ENCODE results near the gene YBX3. TPM values are rescaled to one million over a fixed set of nuclear protein-coding genes. Genes with fewer than 3 reads are reported as not detected.

Gene YBX3
- total and polyA plus RNA-seq, 4 donors = 277 to 602 (median 360) TPM

DNA sequence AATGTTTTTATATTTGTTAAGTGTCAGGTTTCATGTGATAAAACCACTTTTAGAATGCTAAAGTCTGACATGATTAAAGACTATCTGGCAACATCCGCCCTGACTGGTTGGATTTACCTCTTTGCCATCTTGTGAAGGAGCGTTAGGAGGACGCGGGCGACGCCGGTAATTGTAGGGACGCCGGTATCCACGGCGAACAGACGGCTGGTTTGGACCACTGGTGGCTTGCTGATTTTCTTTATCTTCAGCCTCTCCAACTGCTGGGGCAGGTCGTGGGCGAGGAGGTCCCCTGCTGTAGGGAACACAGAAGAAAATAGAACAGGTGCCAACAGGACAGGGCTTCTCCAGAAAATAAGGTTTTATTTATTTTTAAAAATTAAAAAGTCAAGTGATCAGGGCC lies 21.3 kb downstream of the YBX3 start:
- 91 to 94% methylated on average over 14 of the region's 14 CpGs for WGBS, 2 donors
- intact Hi-C loops (cut with DNase I) = no loop called here

DNA sequence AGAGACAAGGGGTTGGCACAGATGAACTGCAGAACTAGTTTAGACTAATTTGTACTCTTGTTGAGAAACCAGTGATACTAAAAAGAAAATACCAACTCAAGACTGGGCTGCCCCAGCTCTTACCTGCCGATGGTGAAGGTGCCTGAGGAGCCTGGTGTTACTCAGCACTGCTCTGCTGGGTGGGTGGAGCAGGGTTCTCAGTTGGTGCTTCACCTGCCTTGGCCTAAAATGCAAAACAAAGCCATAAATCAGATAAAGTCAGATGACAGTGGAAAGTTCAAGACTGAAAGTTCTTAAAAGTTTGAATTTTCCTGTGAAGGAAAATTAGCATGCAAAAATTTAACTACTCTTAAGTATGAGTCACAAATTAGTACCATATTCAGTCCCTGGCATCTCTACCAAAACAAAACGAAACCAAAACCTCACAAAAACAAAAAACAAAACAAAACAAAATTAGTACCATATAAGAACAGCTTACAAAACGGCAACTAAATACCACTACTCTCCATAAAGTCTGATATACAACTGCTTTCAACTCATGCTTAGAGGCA lies 21.9 kb downstream of the YBX3 start:
- no peak for ATAC-seq (ENCODE audit: low FRiP score)
- Histone ChIP-seq H3K27ac (ENCODE audit: low read depth in 1 of 2, low read length in 2 of 2) (no peak overlapping the region), H3K9me3 (ENCODE audit: control insufficient read depth, low read length) (no peaks in the 10 kb centered on the region), H3K27me3 (ENCODE audit: control insufficient read depth in 1 of 2, insufficient read depth in 2 of 2, low read length in 1 of 2) (no peaks in the 10 kb centered on the region), H3K4me3 (ENCODE audit: low read length in 2 of 2) (no peak overlapping the region), H3K4me1 (ENCODE audit: control insufficient read depth in 1 of 2, insufficient read depth in 2 of 2, low read length in 2 of 2) (peaks cover 0 to 3% of the 10 kb centered on the region in 2 donors), H3K36me3 (ENCODE audit: control insufficient read depth in 1 of 2, insufficient read depth in 2 of 2, low read length in 1 of 2) (peaks cover 5 to 10% of the 10 kb centered on the region in 2 donors)
- intact Hi-C loops (cut with DNase I) = no loop called here
- no peak for DNase-seq
- 73 to 75% methylated on average over 3 of the region's 3 CpGs for WGBS, 2 donors

More for the DNA sequence above, 21.3 kb downstream of the YBX3 start:
- Histone ChIP-seq H3K36me3 (ENCODE audit: control insufficient read depth in 1 of 2, insufficient read depth in 2 of 2, low read length in 1 of 2) (peaks cover 5 to 10% of the 10 kb centered on the region in 2 donors), H3K4me1 (ENCODE audit: control insufficient read depth in 1 of 2, insufficient read depth in 2 of 2, low read length in 2 of 2) (peaks cover 0 to 3% of the 10 kb centered on the region in 2 donors), H3K4me3 (ENCODE audit: low read length in 2 of 2) (no peak overlapping the region), H3K27me3 (ENCODE audit: control insufficient read depth in 1 of 2, insufficient read depth in 2 of 2, low read length in 1 of 2) (no peaks in the 10 kb centered on the region), H3K27ac (ENCODE audit: low read depth in 1 of 2, low read length in 2 of 2) (no peak overlapping the region), H3K9me3 (ENCODE audit: control insufficient read depth, low read length) (no peaks in the 10 kb centered on the region)
- ATAC-seq (ENCODE audit: low FRiP score) (no peak), DNase-seq (no peak)

DNA sequence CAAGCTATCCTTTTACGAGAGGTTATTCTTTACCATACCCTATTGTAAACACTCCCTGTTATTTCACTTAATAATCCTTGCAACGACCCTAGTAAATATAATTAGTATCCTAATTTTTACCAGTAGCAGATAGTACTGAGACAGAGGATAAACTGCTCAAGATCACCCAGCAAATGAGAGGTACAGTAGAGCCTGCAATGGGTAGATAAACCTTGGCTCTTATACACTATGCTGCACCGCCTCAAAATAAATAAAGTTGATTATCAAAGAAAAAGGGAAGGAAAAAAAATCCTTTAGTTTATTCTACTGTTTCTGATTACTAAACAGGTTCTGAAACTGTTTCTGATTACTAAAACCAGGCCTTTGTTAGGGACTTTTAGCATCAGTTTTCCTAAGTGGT lies 22.5 kb downstream of the YBX3 start:
- Histone ChIP-seq H3K27ac (ENCODE audit: low read depth in 1 of 2, low read length in 2 of 2) (no peak overlapping the region), H3K4me3 (ENCODE audit: low read length in 2 of 2) (no peak overlapping the region), H3K27me3 (ENCODE audit: control insufficient read depth in 1 of 2, insufficient read depth in 2 of 2, low read length in 1 of 2) (no peaks in the 10 kb centered on the region), H3K9me3 (ENCODE audit: control insufficient read depth, low read length) (no peaks in the 10 kb centered on the region), H3K36me3 (ENCODE audit: control insufficient read depth in 1 of 2, insufficient read depth in 2 of 2, low read length in 1 of 2) (peaks cover 5 to 10% of the 10 kb centered on the region in 2 donors), H3K4me1 (ENCODE audit: control insufficient read depth in 1 of 2, insufficient read depth in 2 of 2, low read length in 2 of 2) (no peaks in the 10 kb centered on the region)
- intact Hi-C loops (cut with DNase I) = no loop called here
- DNase-seq (no peak), ATAC-seq (ENCODE audit: low FRiP score) (no peak)
- WGBS, 2 donors = 84 to 85% methylated on average over 3 of the region's 3 CpGs

DNA sequence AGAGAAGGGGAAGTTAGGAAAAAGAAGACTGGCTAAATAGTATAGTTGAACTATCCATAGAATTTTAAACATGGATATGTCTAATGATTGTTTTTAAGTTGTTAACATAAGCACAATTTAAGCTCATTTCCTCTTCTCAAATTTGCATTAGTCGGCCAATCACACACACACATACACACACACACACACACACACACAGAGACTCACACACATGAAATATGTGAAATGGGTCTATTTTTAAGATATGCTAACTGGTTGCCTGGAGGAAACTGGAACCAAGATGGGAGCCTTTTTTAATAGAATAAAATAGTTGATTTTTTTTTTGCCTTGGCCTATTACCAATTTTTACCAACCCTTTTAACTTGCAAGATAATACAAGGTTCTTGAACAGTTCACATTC lies 25.3 kb downstream of the YBX3 start:
- no peak for ATAC-seq (ENCODE audit: low FRiP score)
- intact Hi-C loops (cut with DNase I) = no loop called here
- H3K9me3 ChIP-seq (ENCODE audit: control insufficient read depth, low read length) = no peaks in the 10 kb centered on the region
- no peaks in the 10 kb centered on the region for H3K4me1 ChIP-seq (ENCODE audit: control insufficient read depth in 1 of 2, insufficient read depth in 2 of 2, low read length in 2 of 2)
- no peaks in the 10 kb centered on the region for H3K27me3 ChIP-seq (ENCODE audit: control insufficient read depth in 1 of 2, insufficient read depth in 2 of 2, low read length in 1 of 2)
- no peak overlapping the region for H3K4me3 ChIP-seq (ENCODE audit: low read length in 2 of 2)
- H3K36me3 ChIP-seq (ENCODE audit: control insufficient read depth in 1 of 2, insufficient read depth in 2 of 2, low read length in 1 of 2) = peaks cover 2 to 10% of the 10 kb centered on the region in 2 donors
- no peak overlapping the region for H3K27ac ChIP-seq (ENCODE audit: low read depth in 1 of 2, low read length in 2 of 2)
- no peak for DNase-seq
- WGBS, 2 donors = 95 to 96% methylated on average over 1 of the region's 1 CpG

DNA sequence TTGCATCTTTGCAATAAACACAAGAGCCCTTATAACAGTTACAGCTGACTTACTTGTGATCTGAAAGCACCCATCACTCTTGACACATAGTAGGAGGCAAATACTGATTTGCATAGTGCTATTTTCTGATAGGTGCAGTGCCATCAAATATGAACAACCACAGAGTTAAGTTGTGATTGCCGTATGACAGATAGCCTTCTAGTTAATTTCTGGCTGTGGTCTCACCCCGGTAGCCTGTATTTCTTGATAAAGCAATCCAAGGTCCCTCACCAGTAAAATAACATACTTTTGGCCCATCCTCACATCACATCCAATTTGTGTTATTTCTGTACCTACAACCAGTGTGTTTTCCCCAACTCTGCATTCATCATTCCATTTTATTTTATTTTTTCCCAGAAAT lies 26.0 kb downstream of the YBX3 start:
- ATAC-seq (ENCODE audit: low FRiP score) = no peak
- Histone ChIP-seq H3K36me3 (ENCODE audit: control insufficient read depth in 1 of 2, insufficient read depth in 2 of 2, low read length in 1 of 2) (peaks cover 2 to 12% of the 10 kb centered on the region in 2 donors), H3K9me3 (ENCODE audit: control insufficient read depth, low read length) (no peaks in the 10 kb centered on the region)

DNA sequence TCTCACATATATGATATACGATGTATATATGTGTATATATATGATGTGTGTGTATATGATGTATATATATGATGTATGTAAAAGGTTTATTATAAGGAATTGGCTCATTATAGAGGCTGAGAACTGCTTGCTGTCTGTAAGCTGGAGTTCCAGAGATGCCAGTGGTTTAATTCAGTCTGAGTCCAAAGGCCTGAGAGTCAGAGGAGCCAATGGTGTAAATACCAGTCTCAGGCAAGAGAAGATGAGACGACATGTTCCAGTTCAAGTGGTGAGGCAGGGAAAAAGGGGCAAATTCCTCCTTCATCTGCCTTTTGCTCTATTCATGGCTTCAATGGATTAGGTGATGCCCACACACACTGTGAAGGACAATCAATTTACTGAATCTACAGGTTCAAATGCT lies 32.2 kb downstream of the YBX3 start:
- H3K36me3 ChIP-seq (ENCODE audit: control insufficient read depth in 1 of 2, insufficient read depth in 2 of 2, low read length in 1 of 2) = peaks cover 0 to 3% of the 10 kb centered on the region in 2 donors
- H3K27me3 ChIP-seq (ENCODE audit: control insufficient read depth in 1 of 2, insufficient read depth in 2 of 2, low read length in 1 of 2) = no peaks in the 10 kb centered on the region
- DNase-seq = no peak
- no peak overlapping the region for H3K27ac ChIP-seq (ENCODE audit: low read depth in 1 of 2, low read length in 2 of 2)
- 96% methylated on average over 2 of the region's 2 CpGs for WGBS, 2 donors
- ATAC-seq (ENCODE audit: low FRiP score) = no peak
- intact Hi-C loops (cut with DNase I) = no loop called here
- H3K9me3 ChIP-seq (ENCODE audit: control insufficient read depth, low read length) = no peaks in the 10 kb centered on the region
- H3K4me3 ChIP-seq (ENCODE audit: low read length in 2 of 2) = no peak overlapping the region
- no peaks in the 10 kb centered on the region for H3K4me1 ChIP-seq (ENCODE audit: control insufficient read depth in 1 of 2, insufficient read depth in 2 of 2, low read length in 2 of 2)

More for the DNA sequence above, 26.0 kb downstream of the YBX3 start:
- H3K27ac ChIP-seq (ENCODE audit: low read depth in 1 of 2, low read length in 2 of 2) = no peak overlapping the region
- WGBS, 2 donors = 93 to 94% methylated on average over 2 of the region's 2 CpGs
- no peak overlapping the region for H3K4me3 ChIP-seq (ENCODE audit: low read length in 2 of 2)
- intact Hi-C loops (cut with DNase I) = no loop called here
- DNase-seq = no peak
- no peaks in the 10 kb centered on the region for H3K4me1 ChIP-seq (ENCODE audit: control insufficient read depth in 1 of 2, insufficient read depth in 2 of 2, low read length in 2 of 2)
- H3K27me3 ChIP-seq (ENCODE audit: control insufficient read depth in 1 of 2, insufficient read depth in 2 of 2, low read length in 1 of 2) = no peaks in the 10 kb centered on the region

DNA sequence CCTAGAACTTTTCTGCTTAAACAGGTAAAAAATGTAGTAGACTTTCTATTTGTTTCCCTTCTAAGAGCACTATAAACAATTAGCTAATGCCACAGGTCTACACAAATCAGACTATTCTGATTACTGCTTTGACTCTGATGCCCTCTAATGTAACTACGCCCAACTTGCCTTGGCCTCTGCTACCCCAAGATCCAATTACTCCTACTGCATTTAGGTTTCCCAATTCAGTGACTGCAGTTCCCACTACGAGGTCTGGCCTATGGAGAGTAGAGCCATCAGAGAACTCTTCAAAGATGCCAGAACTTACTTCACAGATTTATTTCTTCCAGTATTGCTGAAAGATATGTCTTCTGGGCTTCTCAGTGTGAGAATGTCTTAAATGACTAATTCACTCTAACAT lies 34.0 kb downstream of the YBX3 start:
- intact Hi-C loops (cut with DNase I) = no loop called here
- ATAC-seq (ENCODE audit: low FRiP score) (no peak), DNase-seq (no peak)
- Histone ChIP-seq H3K4me3 (ENCODE audit: low read length in 2 of 2) (no peak overlapping the region), H3K27ac (ENCODE audit: low read depth in 1 of 2, low read length in 2 of 2) (no peak overlapping the region), H3K9me3 (ENCODE audit: control insufficient read depth, low read length) (no peaks in the 10 kb centered on the region), H3K36me3 (ENCODE audit: control insufficient read depth in 1 of 2, insufficient read depth in 2 of 2, low read length in 1 of 2) (peaks cover 0 to 3% of the 10 kb centered on the region in 2 donors), H3K4me1 (ENCODE audit: control insufficient read depth in 1 of 2, insufficient read depth in 2 of 2, low read length in 2 of 2) (no peaks in the 10 kb centered on the region), H3K27me3 (ENCODE audit: control insufficient read depth in 1 of 2, insufficient read depth in 2 of 2, low read length in 1 of 2) (no peaks in the 10 kb centered on the region)
- WGBS, 2 donors = 93 to 95% methylated on average over 2 of the region's 2 CpGs

DNA sequence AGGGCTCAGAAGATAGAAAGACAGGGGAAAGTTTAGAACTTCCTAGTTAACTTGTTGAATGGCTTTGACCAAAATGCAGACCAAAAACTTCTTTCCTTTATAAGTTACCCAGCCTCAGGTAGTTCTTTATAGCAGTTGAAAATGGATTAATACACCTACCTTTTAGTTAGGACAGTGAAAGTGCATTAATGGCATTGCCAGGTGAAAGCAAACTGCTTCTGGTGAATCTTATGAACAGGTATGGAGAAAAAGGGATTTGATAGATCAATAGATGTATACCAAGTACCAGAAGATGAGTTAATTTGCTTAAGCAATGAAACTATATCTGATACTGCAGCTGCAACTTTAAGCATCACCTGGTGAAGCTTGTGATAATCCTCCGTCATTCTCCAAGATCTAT lies 35.1 kb downstream of the YBX3 start:
- WGBS, 2 donors = 92 to 95% methylated on average over 1 of the region's 1 CpG

DNA sequence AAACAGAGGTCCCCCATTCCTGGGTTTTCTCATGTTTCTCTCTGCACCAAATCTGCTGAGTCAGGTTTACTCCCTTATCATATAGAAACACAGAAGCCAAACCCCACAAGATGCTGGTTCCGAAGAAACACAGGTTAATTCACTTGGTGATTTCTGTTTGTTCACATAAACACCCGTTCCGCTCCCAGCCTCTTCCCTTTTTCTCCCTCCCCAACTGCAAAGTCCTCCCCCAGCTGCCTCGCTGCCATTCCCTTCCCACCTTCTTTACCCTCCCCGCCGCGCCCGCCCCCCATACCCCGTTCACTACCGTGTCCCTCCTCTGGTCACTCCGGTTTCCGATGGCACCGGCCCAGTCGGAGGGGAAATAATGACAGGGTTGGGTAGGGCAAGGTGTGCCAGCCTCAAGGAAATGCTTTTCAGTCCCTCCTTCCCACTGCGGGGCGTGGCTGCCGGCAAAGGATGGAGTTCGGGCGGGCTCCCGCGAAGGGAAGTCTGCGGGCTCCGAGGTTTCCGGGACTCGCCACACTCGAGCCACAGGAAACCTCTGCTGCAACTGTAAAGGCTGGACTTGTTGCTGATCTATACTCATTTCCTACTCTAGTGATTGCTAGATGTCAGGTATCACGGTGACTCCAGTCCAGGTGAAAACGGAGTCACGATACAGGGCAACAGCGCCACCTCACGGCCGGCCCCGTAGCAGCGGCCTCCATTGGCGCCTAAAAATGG lies 49.3 kb downstream of the YBX3 start, which contains the start of gene STYK1:
STYK1 (minus strand) TSS at position 394 of the 726 bp plus-strand sequence. CDS start 39,434 bp downstream, outside the sequence.
- peaks cover 1% of the 10 kb centered on the region for H3K9me3 ChIP-seq (ENCODE audit: control insufficient read depth, low read length)
- intact Hi-C loops (cut with DNase I) = no loop called here
- no peaks in the 10 kb centered on the region for H3K36me3 ChIP-seq (ENCODE audit: control insufficient read depth in 1 of 2, insufficient read depth in 2 of 2, low read length in 1 of 2)
- 1% methylated on average over 35 of the region's 35 CpGs for WGBS, 2 donors
- H3K27ac ChIP-seq (ENCODE audit: low read depth in 1 of 2, low read length in 2 of 2) = no peak within 1 kb of the TSS
- H3K4me3 ChIP-seq (ENCODE audit: low read length in 2 of 2) = peak within 1 kb of the TSS in 1 of 2 donors; percentile 5
- H3K4me1 ChIP-seq (ENCODE audit: control insufficient read depth in 1 of 2, insufficient read depth in 2 of 2, low read length in 2 of 2) = no peaks in the 10 kb centered on the region
- ATAC-seq (ENCODE audit: low FRiP score) (peak; percentile 66), DNase-seq (peak; percentile 58 to 79)
- H3K27me3 ChIP-seq (ENCODE audit: control insufficient read depth in 1 of 2, insufficient read depth in 2 of 2, low read length in 1 of 2) = peaks cover 0 to 1% of the 10 kb centered on the region in 2 donors

More for the DNA sequence above, 35.1 kb downstream of the YBX3 start:
- no peaks in the 10 kb centered on the region for H3K9me3 ChIP-seq (ENCODE audit: control insufficient read depth, low read length)
- no peak for DNase-seq
- H3K36me3 ChIP-seq (ENCODE audit: control insufficient read depth in 1 of 2, insufficient read depth in 2 of 2, low read length in 1 of 2) = peaks cover 0 to 3% of the 10 kb centered on the region in 2 donors
- no peaks in the 10 kb centered on the region for H3K27me3 ChIP-seq (ENCODE audit: control insufficient read depth in 1 of 2, insufficient read depth in 2 of 2, low read length in 1 of 2)
- H3K4me3 ChIP-seq (ENCODE audit: low read length in 2 of 2) = no peak overlapping the region
- no peak overlapping the region for H3K27ac ChIP-seq (ENCODE audit: low read depth in 1 of 2, low read length in 2 of 2)
- H3K4me1 ChIP-seq (ENCODE audit: control insufficient read depth in 1 of 2, insufficient read depth in 2 of 2, low read length in 2 of 2) = no peaks in the 10 kb centered on the region
- no peak for ATAC-seq (ENCODE audit: low FRiP score)
- intact Hi-C loops (cut with DNase I) = no loop called here

Measured in aorta (tissue), 5 donors.